Stimulated activated CD8-positive, alpha-beta memory T cell treated with anti-CD3 and anti-CD28 coated beads, Interleukin-7, amount 100 ng/mL, for 4 hours (primary cell): ENCODE measurements around the gene RBX1.

ENCODE experiments used
- DNase-seq, 2 donors: peaks; one replicate each; pipeline ENCODE4 v3.0.0-alpha.2; 2020; ENCODE audit warnings: low read depth in 2 of 2

Gene RBX1

DNA sequence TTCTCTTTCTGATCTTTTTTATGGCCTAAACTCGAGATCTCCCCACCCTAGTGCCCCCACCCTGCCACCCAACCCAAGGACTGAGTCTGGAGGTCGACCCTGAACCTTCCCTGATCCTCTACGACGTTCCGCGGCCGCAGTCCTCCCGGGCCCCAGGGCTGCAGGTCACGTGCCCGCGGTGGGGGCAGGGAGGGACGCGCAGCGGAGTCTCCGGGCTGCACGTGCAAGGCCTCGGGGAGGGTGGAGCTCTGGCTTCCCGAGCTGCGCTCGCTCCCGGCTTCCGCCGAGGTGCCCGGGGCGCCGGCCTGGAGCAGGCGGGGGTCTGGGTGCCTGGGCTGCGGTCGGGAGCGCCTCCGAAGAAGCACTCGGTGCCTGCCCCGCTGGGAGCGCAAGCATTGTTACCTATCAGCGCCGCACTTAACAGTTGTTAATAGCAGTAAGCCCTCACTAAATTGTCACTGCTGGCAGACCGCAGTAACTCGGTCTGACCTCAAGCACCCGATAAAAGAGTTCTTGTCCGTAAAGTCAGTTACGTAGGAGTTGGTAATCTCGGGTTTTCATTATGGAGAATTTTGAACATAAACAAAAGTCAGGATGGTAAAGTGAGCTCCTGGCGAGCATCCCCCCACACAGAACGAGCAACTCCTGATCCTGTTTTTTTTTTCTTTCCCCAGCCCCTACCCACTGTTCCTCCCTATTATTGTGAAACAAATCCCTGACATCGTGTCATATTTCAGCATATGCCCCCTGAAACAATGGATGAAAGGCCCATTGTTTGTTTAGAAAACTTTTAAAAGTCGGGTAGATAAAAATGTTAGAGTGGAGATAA lies 71.5 kb downstream of the RBX1 start:
- DNase-seq, result peak; percentile 42 to 70
